D721Med (cell line): ENCODE data around the gene PBX4.

Experiments
- DNase-seq: peaks from one replicate; pipeline ENCODE4 v3.0.0; 2011; ENCODE audit warnings: low spot score; ENCODE audit not compliant: insufficient read length
- FAIRE-seq: peaks from 2 replicates; lab custom pipeline; 2011; peaks lifted over from hg19 to GRCh38; lab: Jason Lieb, UNC
- TF ChIP-seq, protein P1 (sequence below): IDR thresholded peaks from 2 replicates; pipeline ENCODE4 v1.5.1; 2012; ENCODE audit warnings: mild to moderate bottlenecking, control low read depth; ENCODE audit not compliant: insufficient read depth; ENCODE audit errors: missing control alignments

PBX4 gene

DNA sequence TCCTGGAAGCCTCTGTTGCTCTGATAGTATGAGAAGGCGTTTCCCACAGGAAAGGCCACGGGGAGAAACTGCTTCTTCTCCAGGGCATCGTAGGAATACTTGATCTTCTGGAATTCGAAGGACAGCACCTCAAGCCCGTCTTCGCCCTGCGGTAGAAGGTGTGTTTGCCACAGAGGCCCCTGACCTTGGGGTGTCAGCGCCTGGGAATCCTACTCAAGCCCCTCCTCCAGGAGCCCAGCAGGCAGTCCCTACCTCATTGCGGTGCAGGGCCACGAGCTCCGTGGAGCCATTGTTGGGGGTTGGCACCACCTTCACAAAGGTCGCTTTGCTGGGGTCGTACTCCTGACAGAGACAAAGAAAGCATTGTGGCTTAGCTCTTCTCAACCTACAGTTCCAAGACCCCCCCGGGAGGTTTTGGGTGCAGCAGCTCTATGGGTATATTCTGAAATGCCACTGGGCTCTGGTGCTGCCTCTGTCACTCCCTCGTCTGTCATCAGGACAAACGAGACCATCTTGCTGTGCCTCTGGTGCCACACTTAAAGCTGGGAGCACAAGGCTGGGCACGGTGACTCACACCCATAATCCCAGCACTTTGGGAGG is 41.3 kb upstream of the PBX4 start:
- no peak for FAIRE-seq
- TF ChIP-seq, protein P1, sequence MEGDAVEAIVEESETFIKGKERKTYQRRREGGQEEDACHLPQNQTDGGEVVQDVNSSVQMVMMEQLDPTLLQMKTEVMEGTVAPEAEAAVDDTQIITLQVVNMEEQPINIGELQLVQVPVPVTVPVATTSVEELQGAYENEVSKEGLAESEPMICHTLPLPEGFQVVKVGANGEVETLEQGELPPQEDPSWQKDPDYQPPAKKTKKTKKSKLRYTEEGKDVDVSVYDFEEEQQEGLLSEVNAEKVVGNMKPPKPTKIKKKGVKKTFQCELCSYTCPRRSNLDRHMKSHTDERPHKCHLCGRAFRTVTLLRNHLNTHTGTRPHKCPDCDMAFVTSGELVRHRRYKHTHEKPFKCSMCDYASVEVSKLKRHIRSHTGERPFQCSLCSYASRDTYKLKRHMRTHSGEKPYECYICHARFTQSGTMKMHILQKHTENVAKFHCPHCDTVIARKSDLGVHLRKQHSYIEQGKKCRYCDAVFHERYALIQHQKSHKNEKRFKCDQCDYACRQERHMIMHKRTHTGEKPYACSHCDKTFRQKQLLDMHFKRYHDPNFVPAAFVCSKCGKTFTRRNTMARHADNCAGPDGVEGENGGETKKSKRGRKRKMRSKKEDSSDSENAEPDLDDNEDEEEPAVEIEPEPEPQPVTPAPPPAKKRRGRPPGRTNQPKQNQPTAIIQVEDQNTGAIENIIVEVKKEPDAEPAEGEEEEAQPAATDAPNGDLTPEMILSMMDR = no peak
- no peak for DNase-seq

DNA sequence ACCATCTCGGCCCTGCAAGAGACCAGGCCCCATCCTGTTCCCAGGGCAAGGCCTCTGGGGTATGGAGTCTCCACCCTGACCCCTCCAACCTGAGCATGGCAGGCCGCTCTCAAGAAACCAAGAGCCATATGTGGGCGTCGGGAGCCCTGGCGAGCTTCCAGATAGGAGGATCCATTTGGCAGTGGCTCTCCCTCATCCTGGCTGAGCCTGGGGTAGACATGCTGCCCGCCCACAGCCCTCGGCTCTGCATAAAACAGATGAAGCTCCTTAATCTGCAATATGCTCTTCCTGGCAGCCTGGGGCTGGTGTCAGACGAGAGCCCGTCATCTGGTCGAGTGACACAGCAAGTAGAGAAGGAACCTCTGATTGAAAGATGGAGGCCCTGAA is 38.9 kb upstream of the PBX4 start:
- no peak for FAIRE-seq
- TF ChIP-seq, protein P1 = no peak
- peak; percentile 52 for DNase-seq

DNA sequence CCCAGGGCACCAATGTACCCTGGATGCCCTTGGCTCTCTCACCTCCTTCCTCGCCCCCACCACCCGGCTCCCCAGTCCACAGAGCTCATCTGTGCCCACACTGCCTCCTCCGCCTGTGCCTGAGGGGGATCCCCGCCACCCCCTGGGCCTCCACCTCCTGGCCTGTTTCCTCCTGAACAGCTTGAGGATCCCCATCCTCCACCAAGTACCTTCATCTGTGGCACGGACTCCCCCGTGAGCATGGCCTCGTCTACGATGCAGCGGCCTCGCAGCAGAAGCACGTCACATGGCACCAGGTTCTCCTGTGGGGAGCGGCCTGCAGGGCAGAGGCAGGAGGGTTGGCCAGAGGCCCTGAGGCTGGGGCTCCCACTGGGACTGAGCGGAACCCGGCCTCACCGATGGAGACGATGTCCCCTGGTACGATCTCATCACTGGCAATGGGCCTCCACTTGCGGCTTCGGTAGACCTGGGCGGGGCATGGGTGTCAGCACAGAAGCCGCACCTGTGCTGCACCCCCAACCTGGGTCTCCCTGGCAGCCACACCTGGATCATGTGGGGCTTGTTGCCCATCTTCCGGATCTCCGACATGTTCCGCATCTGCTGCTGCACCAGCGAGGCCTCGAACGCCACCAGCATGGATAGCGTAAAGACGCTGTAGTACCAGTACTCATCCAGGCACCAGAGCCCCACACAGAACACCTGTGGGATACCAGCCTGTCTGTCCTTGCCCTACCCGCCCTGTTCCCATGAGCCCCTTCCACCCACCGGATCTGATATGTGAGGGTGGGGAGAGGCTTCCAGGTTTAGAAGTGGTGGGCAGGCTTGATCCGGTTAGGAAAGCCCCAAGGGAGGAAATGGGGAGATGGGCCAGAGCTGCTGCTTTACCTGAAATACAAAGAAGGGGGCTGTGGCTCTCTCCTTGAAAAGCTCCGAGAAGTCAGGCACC is 38.2 kb upstream of the PBX4 start:
- FAIRE-seq (no peak), DNase-seq (peak; percentile 20)
- TF ChIP-seq, protein P1 = no peak

DNA sequence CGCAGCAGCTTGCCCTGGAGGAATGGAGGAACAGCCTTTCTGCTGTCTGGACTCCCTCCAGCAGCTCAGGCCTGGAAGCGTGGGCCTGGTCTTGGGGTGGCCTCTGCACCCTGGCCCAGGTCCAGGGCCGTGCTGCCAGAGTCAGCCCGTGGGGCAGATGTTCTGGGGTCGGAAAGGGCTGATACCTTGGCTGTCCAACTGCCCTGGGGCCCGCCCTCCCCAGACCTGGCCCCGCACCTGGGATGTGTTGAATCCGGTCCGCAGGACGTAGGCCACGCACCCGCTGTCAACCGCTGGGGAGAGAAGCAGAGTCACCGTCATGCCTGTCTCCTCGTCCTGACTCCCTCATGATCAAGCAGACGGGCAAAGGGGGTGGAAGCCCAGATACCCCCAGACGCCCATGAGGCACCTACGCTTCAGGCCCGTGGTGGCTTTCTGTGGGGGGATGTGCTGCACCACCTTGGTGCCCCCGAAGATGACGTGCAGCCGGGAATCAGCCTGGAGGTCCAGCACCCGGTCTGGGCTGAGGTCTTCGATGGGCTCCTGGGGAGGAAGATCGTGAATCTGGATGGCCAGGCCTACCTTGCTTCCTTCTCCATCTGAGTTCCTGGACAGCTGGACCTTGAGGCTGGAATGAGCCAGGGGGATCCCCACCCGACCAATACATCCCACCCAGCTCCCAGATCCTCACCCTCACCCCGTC is 37.3 kb upstream of the PBX4 start:
- no peak for DNase-seq
- no peak for FAIRE-seq
- TF ChIP-seq, protein P1 = no peak

DNA sequence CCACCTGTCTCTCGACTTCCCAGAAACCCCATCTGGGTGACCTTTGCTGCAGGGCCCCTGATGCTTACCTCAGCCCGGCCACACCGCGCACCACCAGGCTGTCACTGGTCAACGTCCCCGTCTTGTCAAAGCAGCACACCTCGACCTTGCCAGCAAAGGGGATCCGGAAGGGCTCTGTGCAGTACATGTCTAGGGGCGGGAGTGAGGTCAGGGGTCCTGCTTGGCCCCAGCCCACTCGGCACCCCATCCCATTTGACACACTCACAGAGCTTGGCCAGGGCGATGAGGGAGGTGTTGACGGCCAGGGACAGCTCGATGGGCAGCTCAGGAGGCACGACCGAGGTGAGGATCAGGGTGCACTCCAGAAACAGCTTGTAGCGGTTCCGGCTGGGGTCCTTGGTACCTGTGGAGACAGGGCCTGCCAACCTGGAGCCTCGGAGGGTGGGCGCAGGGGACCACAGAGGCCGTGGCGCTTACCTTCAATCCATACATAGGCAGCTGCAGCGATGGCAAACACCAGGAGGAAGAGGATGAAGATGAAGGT is 36.6 kb upstream of the PBX4 start:
- DNase-seq (no peak), FAIRE-seq (no peak)
- TF ChIP-seq, protein P1 = no peak

DNA sequence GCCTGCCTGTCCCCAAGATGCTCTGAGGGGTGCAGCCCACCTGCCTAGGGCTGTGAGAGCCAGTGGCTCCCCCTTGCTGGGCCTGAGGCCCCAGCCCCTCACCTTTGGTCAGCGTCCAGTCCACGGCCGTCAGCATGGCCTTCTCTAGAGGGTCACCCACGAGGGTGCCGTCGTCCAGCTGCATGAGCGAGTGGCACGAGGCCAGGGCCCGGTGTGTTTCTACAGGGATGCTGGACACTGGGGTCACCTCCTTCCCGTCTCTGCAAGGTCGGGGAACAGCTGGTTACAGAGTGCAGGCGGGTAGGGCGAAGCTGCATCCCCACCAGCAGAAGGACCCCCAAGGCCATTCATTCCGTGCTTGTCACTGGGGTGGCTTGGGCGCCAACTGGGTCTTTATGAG is 36.0 kb upstream of the PBX4 start:
- no peak for FAIRE-seq
- DNase-seq = no peak
- TF ChIP-seq, protein P1 = no peak
